Neuronal stem cell (in vitro differentiated cells): Measurements from ENCODE around the gene TNP2.

Source experiments
- DNase-seq: peaks from one replicate; pipeline ENCODE4 v3.0.0-alpha.2; 2013; ENCODE audit warnings: low spot score
- H2AFZ ChIP-seq: one replicate; pipeline ENCODE4 v1.6.1; 2013; ENCODE audit warnings: mild to moderate bottlenecking, low read length, inconsistent platforms
- H2AK5ac ChIP-seq: 2 replicates; pipeline ENCODE4 v1.6.1; 2013; ENCODE audit warnings: low read depth, mild to moderate bottlenecking, inconsistent platforms, low read length, moderate library complexity, mixed read lengths
- H2BK120ac ChIP-seq: 2 replicates; pipeline ENCODE4 v1.6.1; 2013; ENCODE audit warnings: low read depth, mild to moderate bottlenecking, inconsistent platforms, low read length, moderate library complexity, mixed read lengths
- H2BK12ac ChIP-seq: one replicate; pipeline ENCODE4 v1.6.1; 2013; ENCODE audit warnings: low read length, inconsistent platforms
- H2BK15ac ChIP-seq: 2 replicates; pipeline ENCODE4 v1.6.1; 2013; ENCODE audit warnings: mild to moderate bottlenecking, low read length, inconsistent platforms, mixed read lengths
- H2BK5ac ChIP-seq: one replicate; pipeline ENCODE4 v1.6.1; 2013; ENCODE audit warnings: inconsistent platforms, mild to moderate bottlenecking, low read length, moderate library complexity
- H3K14ac ChIP-seq: one replicate; pipeline ENCODE4 v1.6.1; 2013; ENCODE audit warnings: low read length, inconsistent platforms
- H3K18ac ChIP-seq: 2 replicates; pipeline ENCODE4 v1.6.1; 2013; ENCODE audit warnings: low read length, inconsistent platforms
- H3K23ac ChIP-seq: 2 replicates; pipeline ENCODE4 v1.6.1; 2013; ENCODE audit warnings: low read depth, mild to moderate bottlenecking, mixed read lengths, low read length, inconsistent platforms; ENCODE audit not compliant: poor library complexity
- H3K27ac ChIP-seq: replicated peaks from 3 replicates; pipeline ENCODE4 v1.5.1; 2013; ENCODE audit warnings: low read length, inconsistent platforms
- H3K27me3 ChIP-seq, 3 experiments: 2 replicates each; pipeline ENCODE4 v1.6.1; 2013; ENCODE audit warnings: low read length in 3 of 3, mild to moderate bottlenecking in 2 of 3, inconsistent platforms in 1 of 3, low read depth in 1 of 3, mixed read lengths in 1 of 3, moderate library complexity in 1 of 3; ENCODE audit not compliant: control insufficient read depth in 3 of 3, insufficient read depth in 3 of 3
- H3K36me3 ChIP-seq, 2 donors: replicated peaks in 1 of 2; 2 replicates each; pipeline ENCODE4 v1.6.1; 2013; ENCODE audit warnings: low read length in 2 of 2; ENCODE audit not compliant: control insufficient read depth in 2 of 2, insufficient read depth in 2 of 2
- H3K4ac ChIP-seq: 2 replicates; pipeline ENCODE4 v1.6.1; 2013; ENCODE audit warnings: inconsistent platforms, mild to moderate bottlenecking, low read length, moderate library complexity
- H3K4me1 ChIP-seq, 2 donors: 1 replicate in 1 of 2; 2 replicates in 1 of 2; pipeline ENCODE4 v1.6.1; 2013; ENCODE audit warnings: low read length in 2 of 2, low read depth in 1 of 2; ENCODE audit not compliant: control insufficient read depth in 2 of 2, insufficient read depth in 1 of 2
- H3K4me2 ChIP-seq: one replicate; pipeline ENCODE4 v1.6.1; 2013; ENCODE audit warnings: mild to moderate bottlenecking, low read length, inconsistent platforms; ENCODE audit not compliant: insufficient read depth, poor library complexity, severe bottlenecking
- H3K4me3 ChIP-seq, 2 donors: 2 replicates each; pipeline ENCODE4 v1.5.1; 2013; ENCODE audit warnings: low read length in 2 of 2, mild to moderate bottlenecking in 2 of 2, inconsistent platforms in 1 of 2, moderate library complexity in 1 of 2
- H3K79me1 ChIP-seq: one replicate; pipeline ENCODE4 v1.6.1; 2013; ENCODE audit warnings: low read depth, mild to moderate bottlenecking, inconsistent platforms, low read length, moderate library complexity
- H3K9ac ChIP-seq: one replicate; pipeline ENCODE4 v1.6.1; 2013; ENCODE audit warnings: mild to moderate bottlenecking, low read depth, low read length, inconsistent platforms; ENCODE audit not compliant: poor library complexity
- H3K9me3 ChIP-seq, 2 donors: replicated peaks in 1 of 2; 2 replicates each; pipeline versions ENCODE3 to v1.6.1; 2013; ENCODE audit warnings: low read length in 2 of 2, mild to moderate bottlenecking in 2 of 2, inconsistent platforms in 1 of 2, low read depth in 1 of 2, mixed read lengths in 1 of 2, moderate library complexity in 1 of 2; ENCODE audit not compliant: control insufficient read depth in 2 of 2, insufficient read depth in 1 of 2
- H4K8ac ChIP-seq: one replicate; pipeline ENCODE4 v1.6.1; 2013; ENCODE audit warnings: low read depth, mild to moderate bottlenecking, inconsistent platforms, low read length, moderate library complexity
- H4K91ac ChIP-seq: one replicate; pipeline ENCODE4 v1.6.1; 2013; ENCODE audit warnings: low read length, low read depth, mild to moderate bottlenecking, inconsistent platforms; ENCODE audit not compliant: poor library complexity
- WGBS, 2 donors: extraction: QIAGEN DNeasy Blood & Tissue Kit; methylation state at CpG; one replicate each; pipeline ENCODE4 v1.1.7; 2013; ENCODE audit warnings: missing lambda C conversion rate in 2 of 2, mixed read lengths in 1 of 2; ENCODE audit not compliant: insufficient read length in 2 of 2, insufficient replicate concordance in 1 of 2; ENCODE audit errors: extremely low coverage in 2 of 2; 5-methylcytosine and 5-hydroxymethylcytosine counted together

The TNP2 gene

GRCh38 chr16:11278681-11279628, 9.8 kb upstream of the TNP2 start:
- H3K18ac ChIP-seq, result peak overlapping the region; percentile 18
- no peak for DNase-seq

DNA sequence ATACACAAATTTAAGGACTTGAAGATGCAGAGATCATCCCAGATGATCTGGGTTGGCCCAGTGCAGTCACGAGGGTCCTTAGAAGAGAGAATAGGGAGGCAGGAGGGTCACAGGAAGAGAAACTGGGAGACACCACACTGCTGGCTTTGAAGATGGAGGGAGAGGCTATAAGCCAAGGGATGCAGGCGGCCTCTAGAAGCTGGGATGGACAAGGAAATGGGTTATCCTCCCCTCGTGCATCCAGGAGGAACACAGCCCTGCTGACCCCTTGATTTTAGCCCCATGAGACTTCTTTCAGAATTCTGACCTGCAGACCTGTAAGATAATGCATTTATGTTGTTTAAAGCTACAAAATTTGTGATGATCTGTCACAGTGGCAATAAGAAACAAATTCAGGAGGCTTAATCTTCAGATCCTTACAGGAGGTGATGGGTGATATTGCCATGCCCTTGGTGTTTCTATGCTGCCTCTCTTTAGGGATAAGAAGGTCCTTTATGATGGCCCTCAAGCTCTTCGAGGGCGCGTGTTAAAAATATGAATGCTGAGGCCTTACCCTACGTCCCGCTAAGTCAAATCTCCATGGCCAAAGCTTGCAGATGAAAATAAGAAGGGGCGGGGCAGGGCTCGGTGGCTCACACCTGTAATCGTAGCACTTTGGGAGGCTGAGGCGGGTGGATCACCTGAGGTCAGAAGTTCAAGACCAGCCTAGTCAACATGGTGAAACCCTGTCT, 8.6 kb upstream of the TNP2 start:
- H2AFZ ChIP-seq, result no peak overlapping the region
- no peaks in the 10 kb centered on the region for H3K27me3 ChIP-seq
- H4K91ac ChIP-seq, result no peak overlapping the region
- no peak overlapping the region for H2BK5ac ChIP-seq
- DNase-seq, result no peak
- no peaks in the 10 kb centered on the region for H3K9me3 ChIP-seq
- H3K4me1 ChIP-seq, result peaks cover 6 to 10% of the 10 kb centered on the region in 2 donors
- no peak overlapping the region for H3K23ac ChIP-seq
- H2AK5ac ChIP-seq, result peak overlapping the region; percentile 11
- H3K14ac ChIP-seq, result no peak overlapping the region
- H2BK12ac ChIP-seq, result no peak overlapping the region
- H4K8ac ChIP-seq, result no peak overlapping the region
- no peaks in the 10 kb centered on the region for H3K79me1 ChIP-seq
- H3K36me3 ChIP-seq, result no peaks in the 10 kb centered on the region
- H3K4me2 ChIP-seq, result no peak overlapping the region
- no peak overlapping the region for H3K4ac ChIP-seq
- H3K18ac ChIP-seq, result no peak overlapping the region
- no peak overlapping the region for H3K27ac ChIP-seq
- WGBS, 2 donors, result no CpG with 5 or more reads among the region's 12 CpGs
- no peak overlapping the region for H2BK120ac ChIP-seq
- no peak overlapping the region for H2BK15ac ChIP-seq
- H3K4me3 ChIP-seq, result no peak overlapping the region
- H3K9ac ChIP-seq, result no peak overlapping the region

More at GRCh38 chr16:11278681-11279628, 9.8 kb upstream of the TNP2 start:
- Histone ChIP-seq H3K4ac (no peak overlapping the region), H2BK15ac (no peak overlapping the region), H4K8ac (no peak overlapping the region), H2BK5ac (no peak overlapping the region), H2BK120ac (no peak overlapping the region), H4K91ac (no peak overlapping the region), H2BK12ac (no peak overlapping the region), H3K4me2 (no peak overlapping the region), H3K27ac (no peak overlapping the region), H3K9me3 (no peaks in the 10 kb centered on the region), H3K27me3 (no peaks in the 10 kb centered on the region), H3K4me1 (peaks cover 5% of the 10 kb centered on the region in 2 donors), H3K36me3 (no peaks in the 10 kb centered on the region), H3K4me3 (no peak overlapping the region), H2AFZ (no peak overlapping the region), H3K9ac (no peak overlapping the region), H2AK5ac (no peak overlapping the region), H3K79me1 (no peaks in the 10 kb centered on the region), H3K14ac (no peak overlapping the region), H3K23ac (peak overlapping the region; percentile 40)
- no CpG with 5 or more reads among the region's 7 CpGs for WGBS, 2 donors

GRCh38 chr16:11276896-11277593, 7.9 kb upstream of the TNP2 start:
- H4K91ac ChIP-seq, result no peak overlapping the region
- H2BK15ac ChIP-seq, result no peak overlapping the region
- no peak overlapping the region for H3K9ac ChIP-seq
- WGBS, 2 donors, result no CpG with 5 or more reads among the region's 11 CpGs
- no peak overlapping the region for H3K4ac ChIP-seq
- H3K9me3 ChIP-seq, result no peaks in the 10 kb centered on the region
- no peaks in the 10 kb centered on the region for H3K36me3 ChIP-seq
- no peak overlapping the region for H3K18ac ChIP-seq
- H3K4me3 ChIP-seq, result no peak overlapping the region
- H2AK5ac ChIP-seq, result no peak overlapping the region
- no peak overlapping the region for H3K4me2 ChIP-seq
- peaks cover 6 to 10% of the 10 kb centered on the region in 2 donors for H3K4me1 ChIP-seq
- no peak overlapping the region for H2BK5ac ChIP-seq
- no peak overlapping the region for H3K23ac ChIP-seq
- no peak overlapping the region for H3K27ac ChIP-seq
- no peak overlapping the region for H2BK12ac ChIP-seq
- H3K14ac ChIP-seq, result no peak overlapping the region
- no peak overlapping the region for H2AFZ ChIP-seq
- DNase-seq, result no peak
- H3K27me3 ChIP-seq, result no peaks in the 10 kb centered on the region
- H4K8ac ChIP-seq, result no peak overlapping the region
- H3K79me1 ChIP-seq, result no peaks in the 10 kb centered on the region
- H2BK120ac ChIP-seq, result no peak overlapping the region
